Measurements from ENCODE around the gene HOXB7. TPM values are rescaled to one million over a fixed set of nuclear protein-coding genes. Genes with fewer than 3 reads are reported as not detected.

The HOXB7 gene
- total RNA-seq, 1 donor from 2014 or later, result 0.49 TPM

DNA sequence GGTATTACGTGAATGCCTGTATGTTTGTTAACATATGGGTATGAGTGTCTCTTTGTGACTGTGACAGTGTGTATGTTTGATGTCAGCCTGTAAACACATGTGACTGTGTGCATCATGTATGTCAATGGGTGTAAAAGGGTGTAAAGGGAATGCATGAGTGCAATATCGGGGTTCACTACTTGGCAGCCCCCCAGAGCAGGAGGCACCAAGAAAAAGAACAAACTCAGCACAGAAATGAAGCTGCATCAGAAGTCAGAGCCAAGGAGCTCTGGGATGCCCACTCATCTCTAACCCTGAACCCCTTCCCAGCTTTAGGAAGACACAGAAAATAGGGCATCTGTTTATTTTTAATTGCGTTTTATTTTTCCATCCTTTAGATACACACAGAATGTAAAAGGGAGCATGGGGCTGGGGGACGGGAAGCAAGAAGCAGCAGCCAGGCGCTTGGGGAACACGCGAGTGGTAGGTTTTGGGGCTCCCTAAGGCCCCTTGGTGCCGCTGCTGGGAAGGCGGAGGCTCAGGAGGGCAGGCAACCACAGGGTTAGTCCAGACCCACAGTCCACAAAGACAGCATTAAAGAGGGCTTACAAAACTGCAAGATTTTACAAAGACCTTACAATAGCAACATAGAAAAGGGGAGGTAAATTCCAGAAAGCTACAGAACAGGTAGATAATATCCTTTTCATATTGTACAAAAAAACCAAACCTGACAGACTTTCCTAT is 3.8 kb downstream of the HOXB7 start:
- H3K27ac Mint-ChIP-seq, result no peak overlapping the region
- peaks cover 75% of the 10 kb centered on the region for H3K27me3 Mint-ChIP-seq (ENCODE audit: insufficient read depth)
- H3K4me3 Mint-ChIP-seq, result no peak overlapping the region
- intact Hi-C loops (cut with micrococcal nuclease), result no loop called here
- no peaks in the 10 kb centered on the region for H3K9me3 Mint-ChIP-seq
- no peaks in the 10 kb centered on the region for H3K36me3 Mint-ChIP-seq (ENCODE audit: low read depth)
- no peak for DNase-seq (ENCODE audit: low spot score)
- H3K4me1 Mint-ChIP-seq (ENCODE audit: low read depth), result peaks cover 13% of the 10 kb centered on the region

DNA sequence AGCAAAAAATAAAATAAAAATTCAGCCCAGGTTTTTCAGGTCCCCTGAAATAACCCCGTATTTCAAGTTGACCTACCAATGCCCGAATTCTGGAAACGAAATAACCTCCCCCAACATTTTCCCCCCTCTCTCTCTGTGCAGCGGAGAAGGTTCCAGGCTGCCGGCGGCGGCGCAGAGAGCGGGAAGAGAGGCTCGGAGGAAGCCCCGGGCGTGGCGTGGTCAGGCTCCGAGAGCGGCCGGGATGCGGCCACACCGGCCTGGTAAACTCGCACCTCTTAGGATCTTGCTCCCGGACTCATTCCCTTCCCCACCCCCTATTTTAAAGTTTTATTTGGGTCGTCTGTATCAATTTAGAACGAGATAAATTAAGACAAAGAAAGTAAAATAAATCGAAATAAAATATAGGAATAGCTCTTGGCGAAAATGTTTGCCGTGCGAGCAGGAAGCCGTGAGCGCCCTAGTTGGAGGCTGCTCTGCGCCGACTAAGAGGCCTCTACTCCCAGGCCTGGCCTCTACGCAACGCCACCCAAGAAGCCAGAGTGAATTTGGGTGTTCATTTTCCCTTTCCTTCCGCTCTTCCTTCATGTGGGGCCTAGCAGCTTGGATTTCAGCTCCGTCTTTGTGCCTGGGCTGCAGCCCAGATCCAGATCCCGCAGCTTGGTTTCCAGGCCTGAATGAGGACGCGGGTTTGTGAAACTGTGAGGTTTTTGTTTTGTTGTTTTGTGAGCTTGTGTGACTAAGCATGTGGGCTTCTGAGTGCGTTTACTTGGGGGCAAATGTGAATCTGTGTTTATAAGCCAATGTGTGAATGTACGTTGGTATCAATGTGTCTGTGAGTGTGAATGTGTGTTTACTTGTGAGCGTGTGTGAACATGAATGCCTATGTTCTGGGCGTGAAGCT is 4.6 kb downstream of the HOXB7 start:
- no peaks in the 10 kb centered on the region for H3K36me3 Mint-ChIP-seq (ENCODE audit: low read depth)
- peak overlapping the region; percentile 6 for H3K27ac Mint-ChIP-seq
- H3K4me1 Mint-ChIP-seq (ENCODE audit: low read depth), result peaks cover 6% of the 10 kb centered on the region
- H3K9me3 Mint-ChIP-seq, result no peaks in the 10 kb centered on the region
- peaks cover 78% of the 10 kb centered on the region for H3K27me3 Mint-ChIP-seq (ENCODE audit: insufficient read depth)
- DNase-seq (ENCODE audit: low spot score), result no peak
- H3K4me3 Mint-ChIP-seq, result no peak overlapping the region
- intact Hi-C loops (cut with micrococcal nuclease), result no loop called here

DNA sequence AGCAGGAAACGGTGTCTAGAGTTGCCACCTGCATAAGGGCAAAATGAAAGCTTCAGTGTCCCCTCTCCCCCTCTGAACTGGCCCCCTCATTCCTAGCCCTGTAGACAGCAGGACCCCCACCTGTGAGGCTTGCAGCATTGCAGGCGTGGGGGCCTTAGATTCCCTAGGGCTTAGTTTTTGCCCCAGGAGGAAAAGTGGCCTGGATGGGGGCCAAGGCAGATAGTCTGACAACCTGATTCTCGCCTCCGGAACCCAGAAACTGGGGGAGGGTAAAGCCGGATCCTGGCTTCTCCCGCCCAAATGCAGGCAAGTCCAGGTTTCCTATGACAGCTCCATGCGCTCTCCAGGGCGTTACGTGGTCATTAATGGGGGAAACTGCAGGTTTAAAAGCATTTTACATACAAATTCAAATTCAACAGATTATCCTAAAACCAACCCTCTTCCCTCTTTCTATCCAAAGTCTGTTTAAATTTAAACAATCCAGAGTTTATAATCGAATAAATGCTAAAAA is 5.4 kb downstream of the HOXB7 start:
- Mint-ChIP-seq H3K4me1 (ENCODE audit: low read depth) (no peaks in the 10 kb centered on the region), H3K27ac (no peak overlapping the region), H3K27me3 (ENCODE audit: insufficient read depth) (peaks cover 78% of the 10 kb centered on the region), H3K36me3 (ENCODE audit: low read depth) (no peaks in the 10 kb centered on the region), H3K4me3 (no peak overlapping the region), H3K9me3 (no peaks in the 10 kb centered on the region)
- intact Hi-C loops (cut with micrococcal nuclease), result no loop called here
- DNase-seq (ENCODE audit: low spot score), result no peak

DNA sequence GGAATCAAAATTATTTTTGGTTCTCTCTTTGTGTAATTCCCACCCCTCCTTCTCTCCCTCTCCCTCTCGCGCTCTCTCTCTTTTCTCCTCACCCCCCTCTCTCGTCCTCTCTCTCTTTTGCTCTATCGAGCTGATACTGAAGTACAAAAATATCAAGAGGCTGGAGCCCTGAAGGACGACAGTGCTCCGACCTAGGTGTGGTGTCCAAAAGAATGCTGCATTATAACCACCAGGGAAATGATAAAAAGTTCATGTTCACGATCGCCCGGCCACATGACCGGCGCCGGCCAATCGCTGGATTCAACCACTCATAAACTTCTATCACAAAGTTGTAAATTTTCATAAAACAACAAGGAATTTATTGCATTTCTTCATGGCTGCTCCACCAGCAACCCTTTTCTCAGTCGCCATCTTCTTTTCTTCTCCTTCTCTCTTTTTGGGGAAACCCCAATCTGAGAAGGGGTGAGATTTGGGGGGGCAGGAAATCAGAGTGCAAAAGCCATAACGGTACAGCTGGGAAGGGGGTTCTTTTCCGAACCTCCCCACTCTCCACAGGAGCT is 6.0 kb downstream of the HOXB7 start, which contains the start of gene HOXB6:
TSS of gene HOXB6 (minus strand) at position 217 of the 560 bp plus-strand sequence. CDS start 6,836 bp downstream, outside the sequence.
- H3K9me3 Mint-ChIP-seq, result no peaks in the 10 kb centered on the region
- intact Hi-C loops (cut with micrococcal nuclease), result no loop called here
- DNase-seq (ENCODE audit: low spot score), result no peak
- H3K36me3 Mint-ChIP-seq (ENCODE audit: low read depth), result no peaks in the 10 kb centered on the region
- peaks cover 82% of the 10 kb centered on the region for H3K27me3 Mint-ChIP-seq (ENCODE audit: insufficient read depth)
- H3K4me1 Mint-ChIP-seq (ENCODE audit: low read depth), result no peaks in the 10 kb centered on the region
- no peak within 1 kb of the TSS for H3K4me3 Mint-ChIP-seq
- no peak within 1 kb of the TSS for H3K27ac Mint-ChIP-seq

DNA sequence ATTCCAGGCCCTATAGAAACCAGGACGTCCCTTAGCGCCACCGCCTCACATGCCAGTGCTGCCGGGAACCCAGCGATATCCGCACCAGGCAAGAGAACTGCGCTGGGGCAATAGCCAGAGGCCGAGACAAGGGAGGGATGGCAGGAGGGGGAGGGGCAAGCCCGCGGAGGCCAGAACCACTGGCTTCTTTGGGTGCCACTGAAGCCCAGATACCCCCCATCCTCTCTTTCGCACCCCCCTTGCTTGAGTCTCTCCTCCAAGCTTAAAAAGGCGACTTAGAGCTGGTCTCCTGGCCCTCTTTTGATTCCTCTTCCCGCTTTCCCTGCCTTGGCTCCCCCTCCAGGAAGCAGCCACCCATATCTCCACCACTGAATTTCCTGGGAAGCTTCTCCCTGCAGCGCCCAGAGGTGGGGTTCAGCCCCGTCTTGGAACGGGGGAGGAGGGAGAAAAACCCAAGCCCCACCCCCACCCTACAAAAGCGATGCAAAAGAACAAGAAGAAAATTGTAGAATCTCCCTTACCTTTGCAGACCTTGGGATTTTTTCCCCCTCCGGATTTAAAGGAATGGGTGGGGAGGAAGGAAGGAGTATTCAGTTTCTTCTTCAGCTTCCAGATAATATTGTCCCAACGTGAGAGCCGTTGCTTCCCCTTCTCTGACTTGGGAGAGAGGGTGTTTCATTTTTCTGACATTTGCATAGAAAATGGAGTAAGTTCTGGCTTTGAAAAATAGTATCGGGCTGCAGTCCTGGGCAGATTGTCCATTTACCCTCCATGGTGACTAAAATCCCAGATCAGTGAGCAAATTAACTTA is 6.7 kb downstream of the HOXB7 start:
- Mint-ChIP-seq H3K27me3 (ENCODE audit: insufficient read depth) (peaks cover 85% of the 10 kb centered on the region), H3K4me3 (no peak overlapping the region), H3K27ac (no peak overlapping the region), H3K9me3 (no peaks in the 10 kb centered on the region), H3K36me3 (ENCODE audit: low read depth) (no peaks in the 10 kb centered on the region), H3K4me1 (ENCODE audit: low read depth) (no peaks in the 10 kb centered on the region)
- no peak for DNase-seq (ENCODE audit: low spot score)
- intact Hi-C loops (cut with micrococcal nuclease), result no loop called here

DNA sequence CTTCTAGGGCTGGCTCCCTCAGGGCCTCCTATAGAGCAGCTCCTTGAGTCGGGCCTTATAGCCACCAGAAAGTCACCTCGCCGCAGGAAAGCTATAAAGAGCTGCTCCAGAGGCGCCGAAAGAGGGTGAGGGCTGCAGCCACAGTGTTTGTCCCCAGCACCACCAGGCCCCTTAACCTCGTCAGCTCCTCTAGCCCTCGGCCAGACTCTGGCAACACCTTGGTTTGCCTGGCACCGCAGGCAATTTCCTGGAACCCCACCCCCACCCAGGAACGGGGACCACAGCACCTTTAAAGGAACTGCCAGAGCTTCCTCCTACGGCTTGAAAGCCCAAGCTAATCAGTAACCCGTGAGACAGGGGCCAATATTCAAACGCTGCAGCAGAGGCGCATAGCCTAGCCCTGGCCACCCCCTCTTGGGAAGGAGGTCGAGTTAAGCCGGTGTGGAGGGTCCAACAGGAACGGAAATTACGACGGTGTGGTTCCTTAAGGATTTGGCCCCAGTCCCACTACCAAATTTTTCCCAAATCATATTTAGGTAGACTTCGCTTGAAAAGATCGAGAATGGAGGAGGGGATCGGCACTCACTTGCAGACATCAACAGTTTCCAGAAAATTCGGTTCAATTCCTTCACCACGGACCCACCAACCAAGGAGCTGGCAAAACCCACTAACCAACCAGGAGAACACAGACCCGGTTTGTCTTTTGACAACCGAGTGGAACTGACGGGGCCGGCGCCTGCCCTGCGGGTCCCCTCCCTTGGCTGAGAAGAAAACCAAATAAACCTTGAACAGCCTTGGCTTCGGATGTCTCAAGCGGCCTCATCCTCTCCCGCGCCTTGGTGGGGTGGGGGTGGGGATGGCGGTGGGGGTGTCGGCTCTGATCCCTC is 9.0 kb downstream of the HOXB7 start:
- Mint-ChIP-seq H3K36me3 (ENCODE audit: low read depth) (no peaks in the 10 kb centered on the region), H3K4me3 (no peak overlapping the region), H3K27ac (no peak overlapping the region), H3K9me3 (no peaks in the 10 kb centered on the region), H3K27me3 (ENCODE audit: insufficient read depth) (peaks cover 91% of the 10 kb centered on the region), H3K4me1 (ENCODE audit: low read depth) (peaks cover 22% of the 10 kb centered on the region)
- DNase-seq (ENCODE audit: low spot score), result no peak
- intact Hi-C loops (cut with micrococcal nuclease), result no loop called here

DNA sequence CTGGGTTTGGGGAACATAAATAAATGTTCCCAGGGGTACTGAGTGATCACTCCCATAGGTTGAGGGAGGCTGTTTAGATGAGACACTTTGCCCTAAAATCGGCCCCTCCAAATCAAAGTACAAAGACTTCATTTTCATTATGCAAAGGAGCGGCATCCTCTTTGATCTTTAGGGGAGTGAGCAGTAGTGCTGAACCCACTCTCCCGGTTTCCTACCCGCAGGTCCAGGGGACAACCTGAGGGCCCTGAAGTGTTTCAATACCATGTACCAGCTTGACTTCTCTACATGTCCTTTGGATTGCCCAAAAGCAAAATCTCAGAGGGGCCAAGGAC is 9.6 kb downstream of the HOXB7 start:
- Mint-ChIP-seq H3K27me3 (ENCODE audit: insufficient read depth) (peaks cover 91% of the 10 kb centered on the region), H3K4me3 (no peak overlapping the region), H3K27ac (no peak overlapping the region), H3K9me3 (no peaks in the 10 kb centered on the region), H3K36me3 (ENCODE audit: low read depth) (peaks cover 2% of the 10 kb centered on the region), H3K4me1 (ENCODE audit: low read depth) (peaks cover 28% of the 10 kb centered on the region)
- intact Hi-C loops (cut with micrococcal nuclease), result no loop called here
- no peak for DNase-seq (ENCODE audit: low spot score)

DNA sequence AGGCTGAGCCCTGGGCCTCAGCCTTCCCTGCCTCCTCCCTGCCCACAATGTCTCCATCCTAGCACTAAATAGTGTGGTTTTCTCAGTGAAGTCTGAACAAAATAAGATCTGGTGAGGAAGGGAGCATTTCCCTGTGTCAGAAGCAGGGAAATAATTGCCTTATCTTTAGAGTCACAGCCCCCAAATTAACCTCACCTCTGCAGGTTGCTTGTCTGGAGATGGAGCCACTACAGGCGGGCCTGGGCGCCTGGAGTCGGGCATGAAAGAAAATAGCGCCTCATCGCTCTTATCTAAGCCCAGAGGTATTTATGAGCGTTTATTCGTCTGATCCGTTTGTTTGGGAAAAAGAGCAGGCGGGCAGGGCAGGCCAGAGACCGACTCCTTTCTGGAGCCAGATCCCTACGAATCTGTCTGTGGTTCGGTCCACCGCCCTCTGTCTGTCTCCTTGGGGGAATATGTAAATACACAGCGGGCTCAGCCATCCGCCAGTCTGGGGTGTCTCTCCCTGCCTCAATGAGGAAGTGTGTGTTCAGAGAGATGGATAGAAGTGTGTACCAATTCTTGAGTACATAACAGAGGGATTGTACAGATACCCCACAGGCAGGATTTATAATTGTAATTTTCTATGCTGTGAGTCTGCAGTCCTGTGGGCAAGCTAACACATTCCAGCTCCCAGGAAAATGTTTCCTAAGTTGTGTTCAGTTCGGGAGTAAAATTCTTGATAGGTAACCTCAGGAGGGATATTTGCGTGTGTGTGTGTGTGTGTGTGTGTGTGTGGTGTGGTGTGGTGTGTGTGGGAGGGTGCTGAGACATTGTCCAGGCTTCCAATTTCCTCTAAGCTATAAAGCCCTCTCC is 10.3 kb downstream of the HOXB7 start:
- no peak overlapping the region for H3K27ac Mint-ChIP-seq
- no peak for DNase-seq (ENCODE audit: low spot score)
- peaks cover 91% of the 10 kb centered on the region for H3K27me3 Mint-ChIP-seq (ENCODE audit: insufficient read depth)
- H3K4me1 Mint-ChIP-seq (ENCODE audit: low read depth), result peaks cover 30% of the 10 kb centered on the region
- H3K9me3 Mint-ChIP-seq, result no peaks in the 10 kb centered on the region
- intact Hi-C loops (cut with micrococcal nuclease), result no loop called here
- peaks cover 2% of the 10 kb centered on the region for H3K36me3 Mint-ChIP-seq (ENCODE audit: low read depth)
- no peak overlapping the region for H3K4me3 Mint-ChIP-seq

DNA sequence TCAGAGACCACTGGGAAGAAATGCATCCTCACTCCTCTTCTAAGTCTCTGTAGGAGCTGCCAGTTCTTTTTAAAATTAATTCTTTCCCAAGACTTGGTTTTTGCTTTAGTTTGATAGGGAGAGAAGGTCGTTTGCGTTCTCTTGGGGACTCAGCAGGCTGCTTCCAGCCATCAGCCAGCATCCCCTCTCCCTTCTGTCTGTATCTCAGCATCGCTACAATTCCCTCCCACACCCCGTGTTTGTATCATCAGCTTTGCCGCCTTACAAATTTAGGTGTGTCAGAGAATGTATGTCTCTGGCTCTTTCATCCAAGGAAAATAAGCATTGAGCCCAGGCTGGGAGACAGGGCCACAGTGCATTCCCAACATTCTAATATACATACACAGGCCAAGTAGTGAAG is 11.5 kb downstream of the HOXB7 start:
- H3K27me3 Mint-ChIP-seq (ENCODE audit: insufficient read depth), result peaks cover 91% of the 10 kb centered on the region

DNA sequence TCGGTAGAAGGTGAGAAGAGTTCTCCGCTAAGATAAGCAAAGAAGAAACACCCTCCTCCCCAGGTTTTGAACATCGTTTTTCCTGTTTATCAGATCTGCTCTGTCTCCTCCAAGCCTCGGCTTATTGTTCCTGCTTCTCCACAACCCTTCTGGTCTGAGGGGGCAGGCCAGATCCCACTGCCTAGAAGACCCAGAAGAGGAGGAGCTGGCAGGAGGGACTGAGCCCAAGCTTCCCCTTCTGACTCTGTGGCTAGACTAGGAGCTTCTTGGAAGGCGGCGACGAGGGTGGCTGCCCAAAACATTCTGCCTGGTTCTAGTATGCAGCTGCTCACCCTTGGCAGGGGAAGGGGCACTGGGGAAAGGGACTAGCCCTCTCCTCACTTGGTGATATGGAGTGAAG is 12.1 kb downstream of the HOXB7 start:
- H3K4me1 Mint-ChIP-seq (ENCODE audit: low read depth), result peaks cover 37% of the 10 kb centered on the region
- H3K27me3 Mint-ChIP-seq (ENCODE audit: insufficient read depth), result peaks cover 86% of the 10 kb centered on the region
- peaks cover 2% of the 10 kb centered on the region for H3K36me3 Mint-ChIP-seq (ENCODE audit: low read depth)
- peak overlapping the region; percentile 42 for H3K27ac Mint-ChIP-seq
- H3K9me3 Mint-ChIP-seq, result no peaks in the 10 kb centered on the region
- DNase-seq (ENCODE audit: low spot score), result no peak
- H3K4me3 Mint-ChIP-seq, result peak overlapping the region; percentile 77
- intact Hi-C loops (cut with micrococcal nuclease), result loop anchor here (10.0 kb wide), 1 partner anchor 464 kb away; no protein-coding TSS in a partner anchor

More for the DNA sequence above, 11.5 kb downstream of the HOXB7 start:
- no peak overlapping the region for H3K27ac Mint-ChIP-seq
- peaks cover 33% of the 10 kb centered on the region for H3K4me1 Mint-ChIP-seq (ENCODE audit: low read depth)
- intact Hi-C loops (cut with micrococcal nuclease), result loop anchor here (10.0 kb wide), 1 partner anchor 465 kb away; no protein-coding TSS in a partner anchor
- H3K9me3 Mint-ChIP-seq, result no peaks in the 10 kb centered on the region
- H3K4me3 Mint-ChIP-seq, result no peak overlapping the region
- H3K36me3 Mint-ChIP-seq (ENCODE audit: low read depth), result peaks cover 2% of the 10 kb centered on the region
- no peak for DNase-seq (ENCODE audit: low spot score)

Measured in activated T-helper 1 cell treated with anti-CD3 and anti-CD28 coated beads, Interleukin-12 subunit alpha, Interleukin-12 subunit beta, Interleukin-2, Interleukin-4 antibody, amounts not matched to agents 30 ng/mL and 10 ng/mL and 1 ng/mL, durations not matched to agents 14 hours and 24 hours and 36 hours (primary cell).